Activated naive CD4-positive, alpha-beta T cell treated with anti-CD3 and anti-CD28 coated beads, Interleukin-2, amount 10 ng/mL, durations not matched to agents 7 days and 5 days (primary cell): ENCODE measurements around the gene RPUSD4.

Experiments
- CTCF ChIA-PET: fragments of 350-600 bp; sonication (Branson Sonifier 250); formaldehyde crosslinking; loops from one replicate; lab custom pipeline; 2021; ENCODE audit warnings: antibody characterized with exemption; lab: Charles Lee
- DNase-seq: peaks from one replicate; pipeline ENCODE4 v3.0.0-alpha.2; 2020
- H3K27ac Mint-ChIP-seq: one replicate; pipeline ENCODE4 v1.8.0; 2021; ENCODE audit warnings: mild to moderate bottlenecking, moderate library complexity, mixed read lengths
- H3K27me3 Mint-ChIP-seq: one replicate; pipeline ENCODE4 v1.8.0; 2021; ENCODE audit warnings: mild to moderate bottlenecking, mixed read lengths
- H3K36me3 Mint-ChIP-seq: one replicate; pipeline ENCODE4 v1.8.0; 2021; ENCODE audit warnings: mixed read lengths
- H3K4me1 Mint-ChIP-seq: one replicate; pipeline ENCODE4 v1.8.0; 2021; ENCODE audit warnings: mixed read lengths
- H3K4me3 Mint-ChIP-seq: one replicate; pipeline ENCODE4 v1.8.0; 2021; ENCODE audit warnings: mild to moderate bottlenecking, moderate library complexity, mixed read lengths
- H3K9me3 Mint-ChIP-seq: one replicate; pipeline ENCODE4 v1.8.0; 2021; ENCODE audit warnings: mixed read lengths

The RPUSD4 gene

GRCh38 chr11:126163779-126164178 lies 47.7 kb downstream of the RPUSD4 start:
- no peaks in the 10 kb centered on the region for H3K9me3 Mint-ChIP-seq
- DNase-seq, result no peak
- H3K27ac Mint-ChIP-seq, result no peak overlapping the region
- H3K36me3 Mint-ChIP-seq, result no peaks in the 10 kb centered on the region
- CTCF ChIA-PET, result no interaction called here
- peaks cover 18% of the 10 kb centered on the region for H3K4me1 Mint-ChIP-seq
- peaks cover 27% of the 10 kb centered on the region for H3K27me3 Mint-ChIP-seq
- H3K4me3 Mint-ChIP-seq, result no peak overlapping the region

GRCh38 chr11:126163074-126163700 lies 48.3 kb downstream of the RPUSD4 start:
- Mint-ChIP-seq H3K27me3 (peaks cover 27% of the 10 kb centered on the region), H3K4me3 (no peak overlapping the region), H3K9me3 (no peaks in the 10 kb centered on the region), H3K4me1 (peaks cover 18% of the 10 kb centered on the region), H3K27ac (no peak overlapping the region), H3K36me3 (no peaks in the 10 kb centered on the region)
- CTCF ChIA-PET, result no interaction called here
- no peak for DNase-seq

- no peaks in the 10 kb centered on the region for H3K9me3 Mint-ChIP-seq
- H3K36me3 Mint-ChIP-seq, result no peaks in the 10 kb centered on the region
- H3K27me3 Mint-ChIP-seq, result peaks cover 23% of the 10 kb centered on the region
- H3K4me3 Mint-ChIP-seq, result no peak overlapping the region
- no peak overlapping the region for H3K27ac Mint-ChIP-seq
- no peak for DNase-seq
- CTCF ChIA-PET, result no interaction called here
- H3K4me1 Mint-ChIP-seq, result peaks cover 18% of the 10 kb centered on the region
Measured at GRCh38 chr11:126162306-126163030, 49.0 kb downstream of the RPUSD4 start.

- CTCF ChIA-PET, result no interaction called here
- no peak for DNase-seq
- Mint-ChIP-seq H3K36me3 (no peaks in the 10 kb centered on the region), H3K4me3 (no peak overlapping the region), H3K27me3 (peaks cover 13% of the 10 kb centered on the region), H3K9me3 (no peaks in the 10 kb centered on the region), H3K4me1 (peaks cover 18% of the 10 kb centered on the region), H3K27ac (no peak overlapping the region)
Measured at GRCh38 chr11:126161023-126161391, 50.4 kb downstream of the RPUSD4 start.

- no peak overlapping the region for H3K27ac Mint-ChIP-seq
- H3K4me1 Mint-ChIP-seq, result peaks cover 18% of the 10 kb centered on the region
- H3K36me3 Mint-ChIP-seq, result no peaks in the 10 kb centered on the region
- DNase-seq, result no peak
- H3K9me3 Mint-ChIP-seq, result no peaks in the 10 kb centered on the region
- H3K4me3 Mint-ChIP-seq, result no peak overlapping the region
- CTCF ChIA-PET, result interaction anchor here (1.1 kb wide), 1 partner anchor 33 kb away, joined by 3 read pairs; no protein-coding TSS in a partner anchor
- peaks cover 8% of the 10 kb centered on the region for H3K27me3 Mint-ChIP-seq
Measured at GRCh38 chr11:126160345-126161022, 51.0 kb downstream of the RPUSD4 start.

- H3K36me3 Mint-ChIP-seq, result no peaks in the 10 kb centered on the region
- CTCF ChIA-PET, result interaction anchor here (1.1 kb wide), 1 partner anchor 34 kb away, joined by 3 read pairs; no protein-coding TSS in a partner anchor
- peaks cover 18% of the 10 kb centered on the region for H3K4me1 Mint-ChIP-seq
- peaks cover 5% of the 10 kb centered on the region for H3K27me3 Mint-ChIP-seq
- no peak overlapping the region for H3K4me3 Mint-ChIP-seq
- no peaks in the 10 kb centered on the region for H3K9me3 Mint-ChIP-seq
- DNase-seq, result no peak
- H3K27ac Mint-ChIP-seq, result no peak overlapping the region
Measured at GRCh38 chr11:126159719-126160344, 51.6 kb downstream of the RPUSD4 start.

GRCh38 chr11:126158054-126158791 lies 53.2 kb downstream of the RPUSD4 start:
- CTCF ChIA-PET, result no interaction called here
- no peak overlapping the region for H3K4me3 Mint-ChIP-seq
- no peak overlapping the region for H3K27ac Mint-ChIP-seq
- no peak for DNase-seq
- H3K27me3 Mint-ChIP-seq, result peaks cover 10% of the 10 kb centered on the region
- H3K9me3 Mint-ChIP-seq, result no peaks in the 10 kb centered on the region
- H3K36me3 Mint-ChIP-seq, result no peaks in the 10 kb centered on the region
- H3K4me1 Mint-ChIP-seq, result peaks cover 6% of the 10 kb centered on the region

GRCh38 chr11:126157326-126158030 lies 54.0 kb downstream of the RPUSD4 start:
- Mint-ChIP-seq H3K27me3 (peaks cover 15% of the 10 kb centered on the region), H3K4me3 (no peak overlapping the region), H3K4me1 (peaks cover 2% of the 10 kb centered on the region), H3K9me3 (no peaks in the 10 kb centered on the region), H3K27ac (no peak overlapping the region), H3K36me3 (no peaks in the 10 kb centered on the region)
- CTCF ChIA-PET, result interaction anchor here (0.6 kb wide), 1 partner anchor 26 kb away, joined by 3 read pairs; no protein-coding TSS in a partner anchor
- no peak for DNase-seq

- CTCF ChIA-PET, result no interaction called here
- Mint-ChIP-seq H3K4me1 (no peaks in the 10 kb centered on the region), H3K36me3 (no peaks in the 10 kb centered on the region), H3K27me3 (peaks cover 20% of the 10 kb centered on the region), H3K4me3 (no peak overlapping the region), H3K27ac (no peak overlapping the region), H3K9me3 (peaks cover 2% of the 10 kb centered on the region)
- no peak for DNase-seq
Measured at GRCh38 chr11:126156814-126157213, 54.6 kb downstream of the RPUSD4 start.

GRCh38 chr11:126155402-126156187 lies 55.9 kb downstream of the RPUSD4 start:
- CTCF ChIA-PET, result no interaction called here
- peaks cover 28% of the 10 kb centered on the region for H3K27me3 Mint-ChIP-seq
- H3K4me1 Mint-ChIP-seq, result no peaks in the 10 kb centered on the region
- peaks cover 2% of the 10 kb centered on the region for H3K9me3 Mint-ChIP-seq
- no peak for DNase-seq
- no peak overlapping the region for H3K27ac Mint-ChIP-seq
- H3K36me3 Mint-ChIP-seq, result no peaks in the 10 kb centered on the region
- H3K4me3 Mint-ChIP-seq, result no peak overlapping the region

- CTCF ChIA-PET, result no interaction called here
Measured at GRCh38 chr11:126154691-126155090, 56.8 kb downstream of the RPUSD4 start.

GRCh38 chr11:126153972-126154371 lies 57.5 kb downstream of the RPUSD4 start:
- DNase-seq, result no peak
- Mint-ChIP-seq H3K36me3 (no peaks in the 10 kb centered on the region), H3K27ac (no peak overlapping the region), H3K27me3 (peaks cover 41% of the 10 kb centered on the region), H3K9me3 (peaks cover 2% of the 10 kb centered on the region), H3K4me3 (no peak overlapping the region), H3K4me1 (peaks cover 8% of the 10 kb centered on the region)
- CTCF ChIA-PET, result no interaction called here

More at GRCh38 chr11:126154691-126155090, 56.8 kb downstream of the RPUSD4 start:
- DNase-seq, result no peak
- Mint-ChIP-seq H3K36me3 (no peaks in the 10 kb centered on the region), H3K27ac (no peak overlapping the region), H3K4me3 (no peak overlapping the region), H3K4me1 (peaks cover 6% of the 10 kb centered on the region), H3K27me3 (peaks cover 36% of the 10 kb centered on the region), H3K9me3 (peaks cover 2% of the 10 kb centered on the region)

GRCh38 chr11:126153006-126153405 lies 58.4 kb downstream of the RPUSD4 start:
- Mint-ChIP-seq H3K4me1 (peaks cover 8% of the 10 kb centered on the region), H3K27me3 (peaks cover 41% of the 10 kb centered on the region), H3K36me3 (no peaks in the 10 kb centered on the region), H3K9me3 (peaks cover 2% of the 10 kb centered on the region), H3K4me3 (no peak overlapping the region), H3K27ac (no peak overlapping the region)
- CTCF ChIA-PET, result no interaction called here
- DNase-seq, result no peak
